Measurements from ENCODE around the gene RALY.

Gene RALY

GRCh38 chr20:34047010-34047687 lies 53.4 kb downstream of the RALY start:
- no peak for DNase-seq (ENCODE audit: low read depth in 2 of 2)

DNA sequence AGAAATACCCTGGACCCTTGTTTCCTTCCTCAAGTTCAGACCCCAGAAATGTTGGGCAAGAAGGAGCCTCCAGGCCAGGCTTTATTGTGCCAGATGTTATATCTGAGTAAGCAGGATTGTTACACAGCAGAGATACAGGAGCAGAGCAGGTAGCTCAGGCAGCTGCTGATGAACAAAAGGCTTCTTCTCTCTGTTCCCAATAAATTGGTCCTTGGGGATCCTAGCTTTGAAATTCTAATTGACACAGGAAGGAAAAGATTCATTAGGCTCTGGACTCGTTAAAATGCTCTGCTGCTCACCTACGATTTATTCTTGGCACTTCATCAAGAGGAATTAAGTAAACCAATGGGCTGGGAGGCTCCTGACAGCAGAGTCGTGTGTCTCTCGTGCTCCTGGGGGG lies 54.2 kb downstream of the RALY start:
- DNase-seq (ENCODE audit: low read depth in 2 of 2), result no peak

- DNase-seq (ENCODE audit: low read depth in 2 of 2), result no peak
Observed at GRCh38 chr20:34049389-34049788, 55.7 kb downstream of the RALY start.

DNA sequence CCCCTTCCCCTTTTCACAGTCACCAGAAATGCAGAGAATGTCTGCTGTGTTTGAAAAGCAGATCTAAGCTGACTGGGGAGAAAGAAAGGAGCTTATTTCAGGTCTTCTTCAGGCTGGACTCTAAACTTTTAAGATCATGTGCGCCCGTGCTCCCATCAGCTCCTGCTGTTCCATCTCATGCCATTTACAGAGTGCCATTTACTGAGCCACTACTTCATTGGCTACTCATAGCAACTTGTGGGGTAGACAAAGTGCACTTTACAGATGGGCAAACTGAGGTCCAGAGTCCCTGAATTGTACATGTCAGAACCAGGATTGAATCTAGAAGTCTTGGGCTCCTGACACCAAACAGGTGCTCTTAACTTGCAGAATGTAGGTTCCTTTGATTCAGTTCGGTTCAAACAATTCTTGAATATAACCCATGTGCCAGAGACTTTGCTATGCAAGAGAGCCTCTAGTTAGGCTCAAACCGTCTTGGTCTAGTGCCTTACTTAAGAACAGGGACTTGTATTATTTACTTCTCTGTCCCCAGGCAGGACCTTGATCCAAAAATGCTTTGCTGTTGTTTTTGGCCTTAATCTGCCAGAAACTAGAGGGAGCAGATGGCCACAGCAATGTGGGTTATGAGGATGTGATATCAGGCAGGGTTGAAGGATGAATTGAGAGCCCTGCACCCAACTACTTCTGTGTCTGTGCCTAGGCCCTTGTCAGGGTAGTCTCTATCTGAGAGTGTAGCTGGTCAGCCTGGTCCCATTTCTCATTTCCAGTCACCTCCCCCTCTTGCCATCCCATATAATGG lies 56.4 kb downstream of the RALY start:
- DNase-seq (ENCODE audit: low read depth in 2 of 2), result no peak

DNA sequence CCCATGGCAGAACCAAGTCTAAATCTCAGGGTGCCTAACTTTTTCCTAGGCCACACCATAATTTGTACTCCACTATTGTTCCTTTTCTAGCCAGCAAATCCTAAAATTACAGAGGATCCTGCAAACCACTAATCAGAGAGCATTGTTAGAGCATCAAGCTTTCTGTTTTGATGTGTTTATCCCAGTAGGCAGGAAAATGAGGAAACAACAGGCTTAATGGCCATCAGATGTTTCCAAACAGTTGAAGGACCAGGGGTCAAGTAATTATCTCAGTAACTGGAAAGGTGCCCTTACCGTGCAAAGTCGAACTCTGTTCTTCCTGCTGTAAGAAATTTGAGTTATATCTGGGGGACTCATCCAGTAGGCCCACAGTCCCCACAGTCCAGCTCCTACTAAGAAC lies 58.7 kb downstream of the RALY start:
- no peak for DNase-seq (ENCODE audit: low read depth in 2 of 2)

DNA sequence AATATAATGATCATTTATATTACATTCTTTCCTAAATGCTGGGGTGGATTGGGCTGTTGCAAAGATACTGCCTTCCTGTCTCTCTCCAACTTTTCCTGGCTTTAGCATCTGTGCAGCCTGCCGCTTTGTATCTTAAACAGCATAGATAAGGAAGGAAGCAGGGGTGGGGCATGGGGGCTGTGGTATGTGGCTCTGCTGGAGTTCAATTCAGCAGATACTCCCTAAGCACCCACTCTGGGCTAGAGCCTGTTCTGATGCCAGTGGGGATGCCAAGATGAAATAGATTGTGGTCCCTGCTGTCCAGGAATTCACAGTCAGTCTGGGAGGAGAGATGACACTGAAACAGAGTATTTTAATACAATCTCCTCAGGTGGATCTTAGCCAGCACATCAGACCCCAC lies 61.6 kb downstream of the RALY start:
- DNase-seq (ENCODE audit: low read depth in 2 of 2), result no peak

- no peak for DNase-seq (ENCODE audit: low read depth in 2 of 2)
Observed at GRCh38 chr20:34058831-34059230, 65.1 kb downstream of the RALY start.

DNA sequence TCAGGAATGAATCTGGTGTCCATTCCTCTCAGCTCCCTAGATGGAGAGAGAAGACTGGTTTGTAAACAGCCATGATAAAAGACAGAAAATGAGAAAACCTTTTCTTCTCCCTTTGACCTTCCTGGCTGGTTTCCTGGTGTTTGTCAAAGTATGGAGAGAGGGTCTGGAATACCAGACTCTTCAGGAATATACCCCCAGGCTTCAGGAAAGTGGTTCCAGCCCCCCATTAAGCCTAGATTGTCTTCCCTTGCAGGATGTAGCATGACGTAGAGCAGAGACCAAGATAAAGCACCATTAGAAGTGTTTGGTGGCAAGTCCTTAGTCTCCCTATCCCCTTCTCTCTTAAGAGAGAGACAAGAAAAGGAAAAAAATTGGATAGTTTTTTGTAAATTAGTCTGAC lies 67.3 kb downstream of the RALY start:
- DNase-seq (ENCODE audit: low read depth in 2 of 2), result no peak

DNA sequence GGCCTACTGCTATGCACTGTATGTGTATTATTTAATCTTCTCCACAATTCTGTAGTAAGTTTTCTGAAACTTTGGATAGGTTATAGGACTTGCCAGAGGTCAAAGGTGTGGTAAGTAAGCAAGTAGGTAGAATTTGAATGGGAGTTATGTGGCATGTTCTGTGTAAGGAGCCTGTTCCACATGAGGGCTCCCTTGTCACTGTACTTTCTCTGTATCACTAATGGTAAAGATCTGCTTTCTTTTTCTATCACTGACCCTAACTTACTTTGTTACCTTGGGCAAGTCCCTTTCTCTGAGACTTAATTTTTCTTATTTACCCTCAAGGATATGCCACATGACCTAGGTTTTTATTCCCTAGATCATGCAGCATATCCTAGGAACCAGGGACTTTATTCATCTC lies 68.0 kb downstream of the RALY start:
- DNase-seq (ENCODE audit: low read depth in 2 of 2), result no peak

- DNase-seq (ENCODE audit: low read depth in 2 of 2), result no peak
Observed at GRCh38 chr20:34062570-34063482, 69.1 kb downstream of the RALY start.

- DNase-seq (ENCODE audit: low read depth in 2 of 2), result no peak
Observed at GRCh38 chr20:34064286-34064685, 70.6 kb downstream of the RALY start.

DNA sequence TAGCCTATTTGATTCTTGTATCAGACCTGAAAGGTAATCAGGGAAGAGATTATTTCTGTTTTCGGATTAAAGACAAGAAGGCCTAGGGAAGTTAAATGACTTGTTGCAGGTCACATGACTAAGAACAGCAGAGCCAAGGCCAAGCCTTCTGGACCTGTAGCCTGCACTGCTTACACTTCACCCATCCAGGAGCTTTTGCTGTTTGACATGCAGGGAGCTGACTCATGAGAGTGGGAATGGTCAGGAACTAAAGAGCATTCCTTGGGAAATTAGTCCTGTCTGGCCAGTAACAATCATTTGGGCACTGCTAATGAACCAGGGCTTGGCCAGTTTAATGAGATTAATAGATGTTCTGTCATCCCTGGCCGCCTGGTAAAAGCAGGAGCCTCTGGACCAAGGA lies 71.5 kb downstream of the RALY start:
- no peak for DNase-seq (ENCODE audit: low read depth in 2 of 2)

GRCh38 chr20:34066476-34067090 lies 72.9 kb downstream of the RALY start:
- no peak for DNase-seq (ENCODE audit: low read depth in 2 of 2)

GRCh38 chr20:34068001-34068400 lies 74.3 kb downstream of the RALY start:
- no peak for DNase-seq (ENCODE audit: low read depth in 2 of 2)

DNA sequence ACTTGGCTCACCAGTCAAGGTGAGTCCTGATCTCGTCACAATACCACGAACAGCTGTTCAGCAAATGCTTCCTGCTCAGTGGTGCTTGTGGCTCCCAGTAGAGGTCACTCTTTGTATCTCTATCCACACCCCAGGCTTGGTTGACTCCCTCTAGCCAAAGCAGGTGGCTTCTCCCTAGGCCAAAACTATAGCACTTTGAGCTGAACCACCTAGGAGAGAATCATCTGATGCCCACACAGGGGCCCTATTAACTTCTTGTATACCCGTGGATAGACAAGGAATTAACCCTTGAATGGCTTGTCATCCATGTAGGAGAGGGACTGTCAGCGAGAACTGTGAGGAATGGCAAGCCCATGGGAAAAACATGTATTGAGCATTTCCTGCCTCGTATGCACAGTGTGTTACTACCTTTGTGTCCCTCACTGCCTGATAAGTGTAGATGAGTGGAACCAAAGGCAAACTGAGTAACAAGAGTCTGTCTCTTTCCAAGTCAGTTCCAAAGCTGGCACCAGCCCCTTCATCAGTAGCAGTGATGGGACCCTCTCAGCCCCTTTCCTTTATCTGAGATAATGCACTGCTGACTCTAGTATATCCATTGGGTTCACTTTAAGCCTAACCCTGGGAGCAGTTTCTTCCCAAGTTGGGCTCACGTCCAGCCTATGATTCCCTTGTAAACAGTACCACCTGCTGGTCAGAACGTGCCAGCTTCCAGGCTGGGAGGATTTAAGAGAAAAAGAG lies 75.8 kb downstream of the RALY start:
- DNase-seq (ENCODE audit: low read depth in 2 of 2), result peak; percentile 15 to 22

- no peak for DNase-seq (ENCODE audit: low read depth in 2 of 2)
Observed at GRCh38 chr20:34070079-34070439, 76.3 kb downstream of the RALY start.

DNA sequence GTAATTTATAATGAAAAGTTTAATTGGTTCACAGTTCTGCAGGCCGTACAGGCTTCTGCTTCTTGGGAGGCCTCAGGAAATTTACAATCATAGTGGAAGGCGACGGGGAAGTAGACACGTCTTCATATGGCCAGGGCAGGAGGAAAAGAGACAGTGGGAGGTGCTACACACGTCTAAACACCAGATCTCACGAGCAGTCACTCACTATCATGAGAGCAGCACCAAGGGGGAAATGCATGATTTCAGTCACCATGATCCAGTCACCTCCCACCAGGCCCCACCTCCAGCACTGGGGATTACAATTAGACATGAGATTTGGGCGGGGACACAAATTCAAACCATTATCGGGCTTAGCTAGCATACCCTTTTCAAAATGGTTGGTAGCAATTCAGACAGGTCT lies 77.1 kb downstream of the RALY start:
- no peak for DNase-seq (ENCODE audit: low read depth in 2 of 2)

GRCh38 chr20:34072076-34072475 lies 78.4 kb downstream of the RALY start:
- no peak for DNase-seq (ENCODE audit: low read depth in 2 of 2)

DNA sequence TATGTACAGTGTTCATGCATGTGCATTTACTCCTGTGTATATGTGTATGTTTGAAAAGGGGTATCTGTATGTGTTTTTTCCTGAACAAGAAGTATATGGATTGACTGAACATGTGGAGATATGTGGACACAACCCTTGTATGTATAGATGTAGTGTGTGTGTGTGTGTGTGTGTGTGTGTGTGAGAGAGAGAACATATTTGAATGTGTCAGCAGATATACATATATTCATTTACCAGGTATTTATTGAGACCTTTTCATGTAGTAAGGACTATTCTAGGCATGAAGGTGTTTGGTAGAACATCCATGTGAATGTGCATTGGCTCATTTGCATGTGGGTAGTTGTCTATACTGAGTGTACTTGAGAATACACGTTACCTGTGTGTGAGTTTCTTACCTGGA lies 79.1 kb downstream of the RALY start:
- DNase-seq (ENCODE audit: low read depth in 2 of 2), result no peak

DNA sequence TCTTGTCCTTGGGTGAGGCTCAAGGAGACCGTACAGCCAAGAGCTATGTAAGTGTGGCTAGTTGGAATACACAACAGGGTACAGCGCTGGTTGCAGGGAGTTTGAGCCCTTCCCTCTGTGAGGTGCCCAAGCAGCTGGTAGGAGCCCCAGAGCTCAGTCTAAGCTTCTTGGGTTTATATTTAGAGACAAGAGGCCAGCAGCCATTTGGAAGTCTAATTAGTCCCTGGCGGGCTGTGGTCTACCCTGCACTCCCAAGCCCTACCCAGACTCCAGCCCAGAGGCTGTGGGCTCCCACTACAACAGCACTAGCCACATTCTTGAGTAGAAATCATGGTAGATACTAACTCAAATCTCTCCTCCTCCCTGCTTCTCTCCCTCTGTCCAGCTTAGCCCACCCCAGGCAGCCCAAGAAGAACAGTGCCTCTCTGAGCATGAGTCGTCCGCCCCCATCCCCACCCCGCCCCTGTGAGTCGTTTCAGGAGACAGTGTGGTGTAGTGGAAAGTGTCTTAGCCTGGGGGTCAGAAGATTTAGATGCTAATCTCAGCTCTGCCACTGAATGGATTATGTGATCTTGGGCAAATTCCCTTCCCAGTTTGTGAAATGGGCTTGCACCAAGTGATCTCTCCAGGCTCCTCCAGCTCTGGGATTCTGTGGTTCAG lies 80.5 kb downstream of the RALY start:
- no peak for DNase-seq (ENCODE audit: low read depth in 2 of 2)

DNA sequence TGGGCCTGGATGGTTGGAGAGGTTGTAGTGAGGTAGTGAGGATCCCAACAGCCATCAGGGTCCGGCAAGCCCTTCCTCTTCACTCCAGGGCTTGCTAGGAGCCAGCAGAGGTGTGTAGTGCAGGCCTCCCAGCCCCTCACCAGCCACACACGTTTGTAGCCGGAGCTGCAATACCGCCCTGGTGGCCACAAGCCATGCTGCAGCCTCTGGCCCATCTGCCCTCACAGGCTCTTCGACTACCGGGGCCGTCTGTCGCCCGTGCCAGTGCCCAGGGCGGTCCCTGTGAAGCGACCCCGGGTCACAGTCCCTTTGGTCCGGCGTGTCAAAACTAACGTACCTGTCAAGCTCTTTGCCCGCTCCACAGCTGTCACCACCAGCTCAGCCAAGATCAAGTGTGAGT lies 81.9 kb downstream of the RALY start:
- no peak for DNase-seq (ENCODE audit: low read depth in 2 of 2)
